Sigmoid colon (tissue), 4 donors: Measurements from ENCODE around the gene CNST.

Experiments
- EP300 ChIP-seq, 4 donors: sonication (generic); formaldehyde crosslinking; IDR thresholded peaks; one replicate each; pipeline ENCODE4 v1.6.1; 2017; ENCODE audit warnings: antibody characterized with exemption in 4 of 4
- POLR2A ChIP-seq, 2 donors: fragments of 450-650 bp; IDR thresholded peaks; one replicate each; pipeline ENCODE4 v1.6.1; 2016; ENCODE audit warnings: antibody characterized with exemption in 2 of 2, mild to moderate bottlenecking in 2 of 2, moderate library complexity in 2 of 2
- POLR2AphosphoS5 ChIP-seq, 4 donors: sonication (generic); formaldehyde crosslinking; IDR thresholded peaks; one replicate each; pipeline ENCODE4 v1.6.1; 2017; ENCODE audit warnings: antibody characterized with exemption in 4 of 4
- TF ChIP-seq, protein P1 (sequence below), 4 experiments: fragments of 450-650 bp in 3 of 4; fragments of 200-600 bp in 1 of 4; IDR thresholded peaks; one replicate each; pipeline ENCODE4 v1.5.1; 2016 to 2019; ENCODE audit warnings: antibody characterized with exemption in 4 of 4, mild to moderate bottlenecking in 3 of 4, moderate library complexity in 2 of 4

DNA sequence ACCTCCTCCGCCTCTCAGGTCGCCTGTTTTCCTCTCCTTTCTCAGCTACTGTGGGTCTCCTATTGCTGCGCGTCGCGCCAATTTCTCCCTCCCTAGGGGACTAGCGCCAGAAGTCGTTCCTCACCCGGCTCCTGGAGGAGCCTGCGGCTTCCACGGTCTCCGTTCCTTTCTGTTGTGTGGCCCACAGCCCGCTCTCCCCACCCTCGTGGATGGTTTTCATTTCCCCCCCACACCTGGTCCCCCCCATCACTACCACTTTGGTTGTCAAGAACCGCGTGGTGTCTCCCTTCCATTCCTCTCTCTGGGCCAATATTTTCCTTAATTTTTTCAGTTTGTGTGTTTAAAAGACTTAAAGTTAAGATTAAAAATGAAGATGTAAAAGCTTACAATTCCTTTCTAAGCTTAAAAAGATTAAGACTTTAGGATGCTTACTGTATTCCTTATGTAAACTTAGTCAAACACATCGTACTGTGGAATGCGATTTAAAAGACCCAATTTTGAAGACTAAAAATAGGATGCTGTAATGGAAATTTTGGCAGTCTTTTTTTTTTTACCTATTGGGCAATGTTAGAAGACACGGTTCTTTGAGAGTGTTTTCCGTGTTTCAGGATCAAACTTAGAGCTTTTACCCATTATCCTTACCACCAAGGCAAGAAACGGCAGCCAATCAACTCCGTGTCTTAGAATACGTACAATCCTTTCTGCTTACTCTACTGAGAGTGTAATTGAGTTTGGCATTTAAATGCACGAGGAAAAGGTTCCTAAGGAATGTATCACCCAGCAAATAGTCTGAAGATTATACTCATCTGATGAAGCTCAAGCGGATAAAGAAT lies 773 bp downstream of the CNST start:
- TF ChIP-seq, protein P1, sequence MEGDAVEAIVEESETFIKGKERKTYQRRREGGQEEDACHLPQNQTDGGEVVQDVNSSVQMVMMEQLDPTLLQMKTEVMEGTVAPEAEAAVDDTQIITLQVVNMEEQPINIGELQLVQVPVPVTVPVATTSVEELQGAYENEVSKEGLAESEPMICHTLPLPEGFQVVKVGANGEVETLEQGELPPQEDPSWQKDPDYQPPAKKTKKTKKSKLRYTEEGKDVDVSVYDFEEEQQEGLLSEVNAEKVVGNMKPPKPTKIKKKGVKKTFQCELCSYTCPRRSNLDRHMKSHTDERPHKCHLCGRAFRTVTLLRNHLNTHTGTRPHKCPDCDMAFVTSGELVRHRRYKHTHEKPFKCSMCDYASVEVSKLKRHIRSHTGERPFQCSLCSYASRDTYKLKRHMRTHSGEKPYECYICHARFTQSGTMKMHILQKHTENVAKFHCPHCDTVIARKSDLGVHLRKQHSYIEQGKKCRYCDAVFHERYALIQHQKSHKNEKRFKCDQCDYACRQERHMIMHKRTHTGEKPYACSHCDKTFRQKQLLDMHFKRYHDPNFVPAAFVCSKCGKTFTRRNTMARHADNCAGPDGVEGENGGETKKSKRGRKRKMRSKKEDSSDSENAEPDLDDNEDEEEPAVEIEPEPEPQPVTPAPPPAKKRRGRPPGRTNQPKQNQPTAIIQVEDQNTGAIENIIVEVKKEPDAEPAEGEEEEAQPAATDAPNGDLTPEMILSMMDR (IDR thresholded peaks at IDR 0.05), result no peak
- TF ChIP-seq POLR2AphosphoS5 (IDR thresholded peaks at IDR 0.05) (no peak), POLR2A (IDR thresholded peaks at IDR 0.05) (no peak), EP300 (IDR thresholded peaks at IDR 0.05) (no peak)
